Esophagus squamous epithelium (tissue), 4 donors: ENCODE results near the gene SLC7A6.

Source experiments
- CTCF ChIP-seq, 6 experiments: fragments of 450-650 bp in 4 of 6; fragments of 200-600 bp in 2 of 6; sonication (generic) in 2 of 6; IDR thresholded peaks; one replicate each; pipeline ENCODE4 v1.5.1; 2016 to 2019; ENCODE audit warnings: antibody characterized with exemption in 6 of 6, mild to moderate bottlenecking in 4 of 6, moderate library complexity in 4 of 6
- POLR2A ChIP-seq, 4 donors: fragments of 450-650 bp; IDR thresholded peaks; one replicate each; pipeline ENCODE4 v1.6.1; 2017; ENCODE audit warnings: antibody characterized with exemption in 4 of 4, mild to moderate bottlenecking in 4 of 4, moderate library complexity in 3 of 4

- no peak for TF ChIP-seq CTCF (IDR thresholded peaks at IDR 0.05)
- no peak for TF ChIP-seq POLR2A (IDR thresholded peaks at IDR 0.05)
Observed at GRCh38 chr16:68226116-68226515, 38.2 kb upstream of the SLC7A6 start.
